ENCODE results near the gene BCL7C. TPM values are rescaled to one million over a fixed set of nuclear protein-coding genes. Genes with fewer than 3 reads are reported as not detected.

The BCL7C gene
- total and polyA plus RNA-seq, 2 of the 13 experiments (the other 11 are each of a cell fraction or from before 2014, with no cell fraction given), result 17.7 to 33.8 TPM

DNA sequence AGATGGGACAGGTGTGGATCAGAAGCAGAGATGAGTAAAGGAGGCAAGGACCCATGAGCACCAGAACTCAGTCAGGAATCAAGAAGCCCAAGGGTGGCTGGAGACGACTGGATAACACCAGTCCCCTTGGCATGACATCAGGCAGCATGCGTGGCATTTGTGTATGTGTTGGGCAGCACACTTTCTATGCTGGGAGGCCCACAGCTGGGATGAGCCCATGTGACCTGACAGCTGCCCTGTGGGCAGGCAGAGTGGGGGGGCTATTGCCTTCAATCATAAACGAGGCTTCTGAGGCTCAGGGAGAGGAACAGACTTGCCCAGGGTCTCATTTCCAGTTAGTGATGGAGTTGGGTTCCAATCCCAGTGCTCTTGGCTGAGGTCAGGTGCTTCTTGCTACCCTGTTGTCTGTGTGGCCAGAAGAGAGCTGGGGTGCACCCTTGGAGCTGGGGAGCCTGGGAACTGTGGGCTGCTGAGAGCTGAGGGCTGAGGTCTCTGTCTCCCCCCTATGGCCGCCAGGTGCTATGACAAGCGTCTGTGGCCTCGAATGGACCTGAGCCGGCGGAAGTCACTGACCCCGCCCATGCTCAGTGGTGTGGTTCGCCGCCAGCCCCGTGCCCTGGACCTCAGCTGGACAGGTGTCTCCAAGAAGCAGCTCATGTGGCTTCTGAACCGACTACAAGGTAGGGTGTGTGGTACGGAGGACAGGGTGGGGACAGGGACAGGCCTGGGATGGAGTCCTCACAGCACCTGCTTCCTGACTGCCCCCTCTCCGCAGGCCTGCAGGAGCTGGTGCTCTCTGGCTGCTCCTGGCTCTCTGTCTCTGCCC is 47.9 kb upstream of the BCL7C start (continued):
- TF ChIP-seq, protein P1, sequence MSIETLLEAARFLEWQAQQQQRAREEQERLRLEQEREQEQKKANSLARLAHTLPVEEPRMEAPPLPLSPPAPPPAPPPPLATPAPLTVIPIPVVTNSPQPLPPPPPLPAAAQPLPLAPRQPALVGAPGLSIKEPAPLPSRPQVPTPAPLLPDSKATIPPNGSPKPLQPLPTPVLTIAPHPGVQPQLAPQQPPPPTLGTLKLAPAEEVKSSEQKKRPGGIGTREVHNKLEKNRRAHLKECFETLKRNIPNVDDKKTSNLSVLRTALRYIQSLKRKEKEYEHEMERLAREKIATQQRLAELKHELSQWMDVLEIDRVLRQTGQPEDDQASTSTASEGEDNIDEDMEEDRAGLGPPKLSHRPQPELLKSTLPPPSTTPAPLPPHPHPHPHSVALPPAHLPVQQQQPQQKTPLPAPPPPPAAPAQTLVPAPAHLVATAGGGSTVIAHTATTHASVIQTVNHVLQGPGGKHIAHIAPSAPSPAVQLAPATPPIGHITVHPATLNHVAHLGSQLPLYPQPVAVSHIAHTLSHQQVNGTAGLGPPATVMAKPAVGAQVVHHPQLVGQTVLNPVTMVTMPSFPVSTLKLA (IDR thresholded peaks at IDR 0.05), result no peak
- no peak for TF ChIP-seq ZNF660 (CRISPR knock-in tag; IDR thresholded peaks at IDR 0.05; ENCODE audit: borderline replicate concordance, low read depth)
- peak; percentile 10; the same call in 1 of the 2 replicates for TF ChIP-seq RFXAP (CRISPR knock-in tag; IDR thresholded peaks at IDR 0.05; ENCODE audit: borderline replicate concordance)
- no peak; the same call in 1 of the 2 replicates for TF ChIP-seq KLF11 (CRISPR knock-in tag; IDR thresholded peaks at IDR 0.05)
- TF ChIP-seq ETV5 (CRISPR knock-in tag; IDR thresholded peaks at IDR 0.05; ENCODE audit: borderline replicate concordance), result peak; percentile 75
- no peak for TF ChIP-seq GFI1 (CRISPR knock-in tag; IDR thresholded peaks at IDR 0.05; ENCODE audit: borderline replicate concordance)
- no peak for TF ChIP-seq NFKBIZ (CRISPR knock-in tag; IDR thresholded peaks at IDR 0.05)
- TF ChIP-seq MIER3 (CRISPR knock-in tag; IDR thresholded peaks at IDR 0.05; ENCODE audit: borderline replicate concordance), result no peak
- TF ChIP-seq, protein P2, sequence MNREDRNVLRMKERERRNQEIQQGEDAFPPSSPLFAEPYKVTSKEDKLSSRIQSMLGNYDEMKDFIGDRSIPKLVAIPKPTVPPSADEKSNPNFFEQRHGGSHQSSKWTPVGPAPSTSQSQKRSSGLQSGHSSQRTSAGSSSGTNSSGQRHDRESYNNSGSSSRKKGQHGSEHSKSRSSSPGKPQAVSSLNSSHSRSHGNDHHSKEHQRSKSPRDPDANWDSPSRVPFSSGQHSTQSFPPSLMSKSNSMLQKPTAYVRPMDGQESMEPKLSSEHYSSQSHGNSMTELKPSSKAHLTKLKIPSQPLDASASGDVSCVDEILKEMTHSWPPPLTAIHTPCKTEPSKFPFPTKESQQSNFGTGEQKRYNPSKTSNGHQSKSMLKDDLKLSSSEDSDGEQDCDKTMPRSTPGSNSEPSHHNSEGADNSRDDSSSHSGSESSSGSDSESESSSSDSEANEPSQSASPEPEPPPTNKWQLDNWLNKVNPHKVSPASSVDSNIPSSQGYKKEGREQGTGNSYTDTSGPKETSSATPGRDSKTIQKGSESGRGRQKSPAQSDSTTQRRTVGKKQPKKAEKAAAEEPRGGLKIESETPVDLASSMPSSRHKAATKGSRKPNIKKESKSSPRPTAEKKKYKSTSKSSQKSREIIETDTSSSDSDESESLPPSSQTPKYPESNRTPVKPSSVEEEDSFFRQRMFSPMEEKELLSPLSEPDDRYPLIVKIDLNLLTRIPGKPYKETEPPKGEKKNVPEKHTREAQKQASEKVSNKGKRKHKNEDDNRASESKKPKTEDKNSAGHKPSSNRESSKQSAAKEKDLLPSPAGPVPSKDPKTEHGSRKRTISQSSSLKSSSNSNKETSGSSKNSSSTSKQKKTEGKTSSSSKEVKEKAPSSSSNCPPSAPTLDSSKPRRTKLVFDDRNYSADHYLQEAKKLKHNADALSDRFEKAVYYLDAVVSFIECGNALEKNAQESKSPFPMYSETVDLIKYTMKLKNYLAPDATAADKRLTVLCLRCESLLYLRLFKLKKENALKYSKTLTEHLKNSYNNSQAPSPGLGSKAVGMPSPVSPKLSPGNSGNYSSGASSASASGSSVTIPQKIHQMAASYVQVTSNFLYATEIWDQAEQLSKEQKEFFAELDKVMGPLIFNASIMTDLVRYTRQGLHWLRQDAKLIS (CRISPR knock-in tag; IDR thresholded peaks at IDR 0.05), result no peak
- TF ChIP-seq, protein P3, sequence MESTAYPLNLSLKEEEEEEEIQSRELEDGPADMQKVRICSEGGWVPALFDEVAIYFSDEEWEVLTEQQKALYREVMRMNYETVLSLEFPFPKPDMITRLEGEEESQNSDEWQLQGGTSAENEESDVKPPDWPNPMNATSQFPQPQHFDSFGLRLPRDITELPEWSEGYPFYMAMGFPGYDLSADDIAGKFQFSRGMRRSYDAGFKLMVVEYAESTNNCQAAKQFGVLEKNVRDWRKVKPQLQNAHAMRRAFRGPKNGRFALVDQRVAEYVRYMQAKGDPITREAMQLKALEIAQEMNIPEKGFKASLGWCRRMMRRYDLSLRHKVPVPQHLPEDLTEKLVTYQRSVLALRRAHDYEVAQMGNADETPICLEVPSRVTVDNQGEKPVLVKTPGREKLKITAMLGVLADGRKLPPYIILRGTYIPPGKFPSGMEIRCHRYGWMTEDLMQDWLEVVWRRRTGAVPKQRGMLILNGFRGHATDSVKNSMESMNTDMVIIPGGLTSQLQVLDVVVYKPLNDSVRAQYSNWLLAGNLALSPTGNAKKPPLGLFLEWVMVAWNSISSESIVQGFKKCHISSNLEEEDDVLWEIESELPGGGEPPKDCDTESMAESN (CRISPR knock-in tag; conservative IDR thresholded peaks at IDR 0.05), result no peak
- peak; percentile 20; the same call in 1 of the 2 replicates for TF ChIP-seq IRF2 (CRISPR knock-in tag; IDR thresholded peaks at IDR 0.05)
- TF ChIP-seq PHF8 (CRISPR knock-in tag; IDR thresholded peaks at IDR 0.05), result no peak
- TF ChIP-seq ZNF335 (CRISPR knock-in tag; IDR thresholded peaks at IDR 0.05), result no peak
- no peak for TF ChIP-seq ZNF33B (CRISPR knock-in tag; IDR thresholded peaks at IDR 0.05)
- TF ChIP-seq ELF4 (CRISPR knock-in tag; IDR thresholded peaks at IDR 0.05; ENCODE audit: borderline replicate concordance), result no peak
- TF ChIP-seq NONO (IDR thresholded peaks at IDR 0.05), result no peak
- TF ChIP-seq NONO (CRISPR knock-in tag; conservative IDR thresholded peaks at IDR 0.05), result no peak; the same call in 1 of the 2 replicates
- TF ChIP-seq, protein P4, sequence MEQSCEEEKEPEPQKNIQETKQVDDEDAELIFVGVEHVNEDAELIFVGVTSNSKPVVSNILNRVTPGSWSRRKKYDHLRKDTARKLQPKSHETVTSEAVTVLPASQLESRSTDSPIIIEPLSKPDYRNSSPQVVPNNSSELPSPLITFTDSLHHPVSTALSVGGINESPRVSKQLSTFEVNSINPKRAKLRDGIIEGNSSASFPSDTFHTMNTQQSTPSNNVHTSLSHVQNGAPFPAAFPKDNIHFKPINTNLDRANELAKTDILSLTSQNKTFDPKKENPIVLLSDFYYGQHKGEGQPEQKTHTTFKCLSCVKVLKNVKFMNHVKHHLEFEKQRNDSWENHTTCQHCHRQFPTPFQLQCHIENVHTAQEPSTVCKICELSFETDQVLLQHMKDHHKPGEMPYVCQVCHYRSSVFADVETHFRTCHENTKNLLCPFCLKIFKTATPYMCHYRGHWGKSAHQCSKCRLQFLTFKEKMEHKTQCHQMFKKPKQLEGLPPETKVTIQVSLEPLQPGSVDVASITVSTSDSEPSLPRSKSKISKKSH (CRISPR knock-in tag; IDR thresholded peaks at IDR 0.05; ENCODE audit: borderline replicate concordance), result peak; percentile 94
- TF ChIP-seq KLF13 (CRISPR knock-in tag; IDR thresholded peaks at IDR 0.05), result no peak
- TF ChIP-seq, protein P5, sequence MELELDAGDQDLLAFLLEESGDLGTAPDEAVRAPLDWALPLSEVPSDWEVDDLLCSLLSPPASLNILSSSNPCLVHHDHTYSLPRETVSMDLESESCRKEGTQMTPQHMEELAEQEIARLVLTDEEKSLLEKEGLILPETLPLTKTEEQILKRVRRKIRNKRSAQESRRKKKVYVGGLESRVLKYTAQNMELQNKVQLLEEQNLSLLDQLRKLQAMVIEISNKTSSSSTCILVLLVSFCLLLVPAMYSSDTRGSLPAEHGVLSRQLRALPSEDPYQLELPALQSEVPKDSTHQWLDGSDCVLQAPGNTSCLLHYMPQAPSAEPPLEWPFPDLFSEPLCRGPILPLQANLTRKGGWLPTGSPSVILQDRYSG (CRISPR knock-in tag; IDR thresholded peaks at IDR 0.05), result no peak

All from HepG2 (cell line).